ENCODE measurements around the gene NR5A2.
"Not testable (repeated sequence)": the region's sequence is repeated elsewhere in the genome, so short reads cannot be mapped to it uniquely, and the experiment has no call there.

Gene NR5A2

DNA sequence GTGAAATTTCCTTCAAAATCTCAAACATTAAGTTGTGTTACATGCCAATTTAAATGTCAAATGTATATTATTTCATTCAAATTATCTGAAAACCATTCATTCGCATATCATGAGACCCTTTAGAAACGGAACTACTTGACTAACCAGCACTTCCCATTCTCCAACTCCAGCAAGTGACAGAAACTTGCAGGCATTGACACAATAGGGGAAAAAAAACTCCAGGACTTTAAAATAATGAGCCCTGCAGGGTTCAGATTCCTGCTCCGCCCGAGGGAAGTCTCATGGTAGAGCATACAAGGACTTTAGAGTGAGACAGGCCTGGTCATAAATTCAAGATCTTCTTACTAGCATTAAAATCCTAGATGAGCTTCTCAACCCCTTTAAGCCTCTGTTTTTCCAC, 138.9 kb downstream of the NR5A2 start:
- DNase-seq = no peak

DNA sequence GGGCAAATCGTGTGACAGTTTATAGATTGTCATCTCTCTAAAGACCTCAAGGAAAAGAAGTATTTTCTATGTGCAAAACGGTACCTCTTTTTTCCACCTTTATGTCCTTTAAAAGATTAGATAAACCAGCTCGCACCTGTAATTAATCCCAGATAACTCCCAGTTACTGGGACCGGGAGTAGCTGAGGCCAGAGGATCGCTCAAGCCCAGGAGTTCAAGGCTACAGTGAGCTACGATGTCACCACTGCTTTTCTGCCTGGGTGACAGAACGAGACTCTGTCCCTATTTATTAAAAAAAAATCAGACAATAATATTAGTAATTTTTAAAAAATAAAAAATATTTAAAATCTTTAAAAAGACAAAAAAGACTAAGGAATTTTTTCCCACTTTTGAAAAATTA, 141.4 kb downstream of the NR5A2 start:
- DNase-seq = no peak

- DNase-seq = no peak
Measured at GRCh38 chr1:200172311-200172710, 144.8 kb downstream of the NR5A2 start.

DNA sequence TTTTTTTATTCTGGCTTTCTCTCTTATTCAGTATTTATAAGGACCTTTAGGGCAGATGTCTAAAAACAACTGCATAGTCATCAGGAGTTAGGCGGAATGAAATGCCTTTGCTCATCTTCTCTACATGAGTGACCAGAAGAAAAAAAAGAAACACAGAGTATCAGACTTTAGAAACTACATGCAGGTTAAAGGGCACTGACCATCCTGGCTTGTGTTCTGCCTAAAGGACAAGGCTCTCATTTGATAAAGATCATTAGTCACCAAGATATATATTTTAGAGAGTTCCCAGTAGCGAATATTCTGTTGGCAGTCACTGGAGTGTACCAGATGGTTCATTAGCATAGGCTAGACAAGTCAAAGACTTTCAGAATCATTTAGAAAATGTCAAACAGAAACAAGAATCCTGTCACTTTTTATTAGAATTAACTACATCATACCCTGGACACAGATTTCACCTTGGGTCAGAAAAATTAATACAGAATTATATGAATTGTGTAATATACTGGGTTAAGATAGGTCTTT, 145.6 kb downstream of the NR5A2 start:
- DNase-seq = no peak

- no peak for DNase-seq
Measured at GRCh38 chr1:200174525-200175295, 147.2 kb downstream of the NR5A2 start.

DNA sequence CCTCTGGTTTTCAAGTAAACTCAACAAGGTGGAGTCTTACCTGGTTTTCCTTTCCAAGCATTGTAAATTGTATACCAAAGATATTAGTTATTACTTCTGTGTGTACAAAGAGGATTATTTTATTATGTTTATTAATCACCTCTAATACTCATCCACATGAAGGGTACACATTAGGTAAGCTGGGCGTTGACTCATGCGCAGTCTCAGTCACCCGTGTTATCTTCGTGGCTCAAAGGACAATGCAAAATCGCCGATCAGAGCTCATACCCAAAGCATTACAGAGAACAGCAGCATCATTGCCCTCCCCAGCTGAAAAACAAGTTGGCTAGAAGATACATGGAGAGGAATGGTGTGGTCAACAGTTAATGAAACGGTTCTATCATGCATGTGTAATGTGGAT, 148.7 kb downstream of the NR5A2 start:
- no peak for DNase-seq

DNA sequence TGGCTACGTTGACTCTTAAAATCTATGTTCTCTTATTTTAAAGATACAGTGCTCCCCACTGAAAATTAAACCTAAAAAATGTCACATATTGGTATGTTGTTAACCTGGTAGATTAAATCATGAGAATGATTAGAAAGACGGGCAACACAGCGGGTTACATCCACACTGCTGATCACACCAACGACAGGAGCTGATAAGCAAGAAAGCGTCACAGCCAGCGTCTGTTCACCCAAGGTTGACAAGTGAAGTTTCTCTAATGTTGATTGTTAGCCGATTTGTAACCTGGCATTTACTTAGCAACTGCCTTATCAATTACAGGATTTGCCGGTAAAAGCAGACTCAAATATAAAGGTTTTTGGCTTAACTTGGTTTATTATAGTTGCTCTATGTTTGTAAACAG, 149.3 kb downstream of the NR5A2 start:
- DNase-seq = no peak

GRCh38 chr1:200178340-200178739, 150.8 kb downstream of the NR5A2 start:
- DNase-seq = no peak

GRCh38 chr1:200179126-200179780, 151.7 kb downstream of the NR5A2 start:
- DNase-seq = no peak

DNA sequence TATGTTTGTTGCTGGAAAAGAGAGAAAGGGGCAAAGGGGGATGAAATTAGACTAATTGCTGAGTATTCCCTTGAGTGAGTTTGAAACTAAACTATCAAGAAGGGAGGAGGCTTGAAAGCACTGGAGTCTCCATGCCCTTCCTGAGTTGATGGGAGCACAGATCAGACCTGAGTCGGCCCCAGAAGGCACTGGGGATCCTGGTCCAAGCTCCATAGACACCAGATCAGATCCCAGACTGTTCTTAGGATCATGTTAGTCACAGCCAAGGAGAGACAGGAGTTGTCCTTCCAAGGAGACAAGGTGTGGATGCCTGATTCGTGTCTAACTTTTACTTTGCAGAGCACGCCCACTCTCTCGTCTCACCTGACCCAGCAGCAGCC, 152.3 kb downstream of the NR5A2 start:
- DNase-seq = no peak

GRCh38 chr1:200180821-200181220, 153.3 kb downstream of the NR5A2 start:
- DNase-seq = no peak

GRCh38 chr1:200181861-200182260, 154.4 kb downstream of the NR5A2 start:
- DNase-seq = no peak

GRCh38 chr1:200182701-200183100, 155.2 kb downstream of the NR5A2 start:
- no peak for DNase-seq

DNA sequence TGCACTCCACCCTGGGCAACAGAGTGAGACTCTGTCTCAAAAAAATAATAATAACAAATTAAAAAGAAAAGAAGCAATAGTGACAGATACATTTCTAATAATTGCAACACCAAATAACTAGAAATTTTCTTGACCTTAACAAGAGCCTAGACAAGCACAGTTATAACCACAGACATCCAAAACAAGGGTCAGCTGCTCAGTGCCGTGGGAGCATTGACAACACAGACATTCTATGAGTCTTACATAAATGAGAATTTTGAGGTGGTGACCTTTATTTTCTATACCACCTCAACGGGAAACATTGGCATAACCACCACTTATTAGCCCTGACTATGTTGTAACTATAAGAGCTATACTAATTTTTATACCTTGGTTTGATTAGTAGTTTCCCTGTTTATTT, 156.1 kb downstream of the NR5A2 start:
- DNase-seq = no peak

DNA sequence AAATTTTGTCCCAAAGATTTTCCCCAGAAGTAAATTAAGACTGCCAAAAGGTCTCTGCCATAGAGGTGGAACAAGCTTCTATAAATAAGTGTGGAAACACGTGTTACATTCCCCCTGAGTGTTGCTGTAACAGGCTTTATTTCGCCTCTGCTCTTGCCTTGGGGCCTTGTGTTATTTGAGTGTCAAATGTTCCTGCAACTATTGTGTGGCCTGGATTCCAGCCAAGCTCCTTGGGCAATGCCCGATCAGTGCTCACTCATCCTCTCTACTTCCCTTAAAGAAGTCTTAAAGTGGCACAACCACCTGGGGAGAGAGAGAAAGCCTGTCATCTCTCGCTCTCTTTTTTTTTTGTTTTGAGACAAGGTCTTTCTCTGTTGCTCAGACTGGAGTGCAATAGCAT, 156.7 kb downstream of the NR5A2 start:
- DNase-seq = no peak

- not testable (repeated sequence) for DNase-seq
Measured at GRCh38 chr1:200185191-200185590, 157.7 kb downstream of the NR5A2 start.

DNA sequence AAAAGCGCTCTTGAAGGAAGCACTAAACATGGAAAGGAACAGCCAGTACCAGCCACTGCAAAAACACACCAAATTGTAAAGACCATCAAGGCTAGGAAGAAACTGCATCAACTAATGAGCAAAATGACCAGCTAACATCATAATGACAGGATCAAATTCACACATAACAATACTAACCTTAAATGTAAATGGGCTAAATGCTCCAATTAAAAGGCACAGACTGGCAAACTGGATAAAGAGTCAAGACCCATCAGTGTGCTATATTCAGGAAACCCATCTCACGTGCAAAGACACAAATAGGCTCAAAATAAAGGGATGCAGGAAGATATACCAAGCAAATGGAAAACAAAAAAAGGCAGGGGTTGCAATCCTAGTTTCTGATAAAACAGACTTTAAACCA, 159.8 kb downstream of the NR5A2 start:
- DNase-seq = not testable (repeated sequence)

GRCh38 chr1:200191993-200192392, 164.5 kb downstream of the NR5A2 start:
- DNase-seq = no peak

DNA sequence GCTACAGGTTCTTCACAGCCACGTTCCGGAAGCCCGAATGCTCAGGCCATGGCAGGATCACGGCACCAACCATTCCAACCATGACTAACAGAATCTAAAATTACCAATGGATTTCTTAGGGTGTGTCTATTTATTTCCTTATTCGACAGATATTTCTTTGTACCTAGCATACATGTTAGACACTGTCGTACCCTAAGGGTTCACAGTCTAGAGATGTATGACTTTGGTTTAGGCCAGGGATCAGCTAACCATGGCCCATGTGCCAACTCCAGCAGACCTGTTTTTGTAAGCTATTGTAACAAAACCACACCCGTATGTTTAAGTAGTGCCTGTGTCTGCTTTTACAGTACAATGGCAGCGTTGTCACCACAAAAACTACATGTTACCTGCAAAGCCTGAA, 167.0 kb downstream of the NR5A2 start:
- DNase-seq = no peak

DNA sequence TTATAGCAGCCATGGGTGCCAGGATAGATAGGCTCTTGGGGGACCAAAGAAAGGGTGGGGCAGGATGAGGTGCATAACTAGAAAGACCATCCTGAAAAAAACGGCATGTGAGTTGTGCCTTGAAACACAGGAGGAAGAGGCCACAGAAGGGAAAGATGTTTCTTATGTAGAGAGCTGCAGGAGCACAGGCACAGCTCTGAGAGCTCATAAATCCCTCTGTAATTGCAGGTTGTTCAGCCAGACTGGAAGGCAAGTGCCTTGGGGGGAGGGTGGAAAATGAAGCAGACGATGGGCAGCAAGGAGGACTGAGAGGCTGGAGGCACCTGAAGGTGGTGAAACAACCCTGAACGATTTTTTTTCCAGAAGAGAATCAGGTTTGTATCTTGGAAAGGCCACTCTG, 170.7 kb downstream of the NR5A2 start:
- no peak for DNase-seq

GRCh38 chr1:200205216-200205995, 177.9 kb downstream of the NR5A2 start:
- no peak for DNase-seq

GRCh38 chr1:200206340-200206739, 178.8 kb downstream of the NR5A2 start:
- DNase-seq = no peak

DNA sequence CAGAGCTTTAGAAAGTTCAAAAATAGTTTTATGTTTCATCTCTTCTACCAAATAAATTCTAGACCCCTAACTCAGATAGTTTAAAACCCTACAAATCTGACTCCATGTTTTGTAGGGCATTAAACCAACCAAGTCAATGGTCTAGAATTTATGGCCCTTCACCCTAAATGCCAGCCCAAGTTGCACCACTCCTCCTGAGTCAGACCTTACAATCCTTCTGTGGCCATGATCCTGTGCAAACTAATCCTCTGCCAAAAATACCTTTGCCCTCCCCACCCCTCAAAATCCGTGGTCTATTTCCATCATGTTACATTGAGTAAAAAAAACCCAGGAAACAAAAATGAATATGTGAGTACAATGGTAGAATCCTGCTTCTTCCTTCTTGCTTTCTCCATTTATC, 179.3 kb downstream of the NR5A2 start:
- DNase-seq = no peak

DNA sequence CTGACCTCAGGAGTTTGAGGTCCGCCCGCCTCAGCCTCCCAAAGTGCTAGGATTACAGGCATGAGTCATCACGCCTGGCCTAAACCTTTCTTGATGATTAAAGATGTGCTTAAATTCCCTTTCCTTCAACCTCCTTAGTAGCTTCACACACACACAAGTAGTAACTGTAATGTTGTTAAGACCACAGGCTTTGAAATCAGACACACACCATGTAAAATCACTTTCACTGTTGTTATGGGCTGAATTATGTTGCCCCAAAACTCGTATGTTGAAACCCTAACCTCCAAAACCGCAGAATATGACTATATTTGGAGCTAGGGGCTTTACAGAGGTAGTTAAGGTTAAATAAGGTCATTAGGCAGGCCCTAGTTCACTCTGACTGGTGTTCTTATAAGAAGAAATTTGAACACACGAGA, 180.2 kb downstream of the NR5A2 start:
- DNase-seq = no peak

Data from stimulated activated naive CD4-positive, alpha-beta T cell treated with Interleukin-2 at 50 U/mL for 16 hours (primary cell).